NCI-H1105 treated with DMSO at 0.1 percent for 48 hours (cell line): ENCODE data around the gene APOLD1.
"Not testable (repeated sequence)": the region's sequence is repeated elsewhere in the genome, so short reads cannot be mapped to it uniquely, and the experiment has no call there.

Source experiments
- DNase-seq: peaks from one replicate; lab custom pipeline; 2025; lab: John Stamatoyannopoulos, UW

APOLD1 gene

GRCh38 chr12:12784911-12785814 is at the start of gene APOLD1:
TSS of gene APOLD1 (plus strand) at chr12:12785659. CDS start at chr12:12785692, 33 bp downstream.
- DNase-seq, result no peak

GRCh38 chr12:12736759-12737676 is 48.4 kb upstream of the APOLD1 start:
- peak; percentile 45 for DNase-seq

GRCh38 chr12:12738152-12738551 is 47.3 kb upstream of the APOLD1 start:
- DNase-seq, result not testable (repeated sequence)

GRCh38 chr12:12741660-12742059 is 43.8 kb upstream of the APOLD1 start:
- no peak for DNase-seq

GRCh38 chr12:12744546-12745305 is 40.7 kb upstream of the APOLD1 start:
- DNase-seq, result no peak

- no peak for DNase-seq
These were observed 39.8 kb upstream of the APOLD1 start for GRCh38 chr12:12745576-12746211.

- DNase-seq, result no peak
These were observed 38.2 kb upstream of the APOLD1 start for GRCh38 chr12:12747278-12747677.

- no peak for DNase-seq
These were observed 37.4 kb upstream of the APOLD1 start for GRCh38 chr12:12748044-12748443.

GRCh38 chr12:12749433-12749832 is 36.0 kb upstream of the APOLD1 start:
- no peak for DNase-seq

- no peak for DNase-seq
These were observed 29.5 kb upstream of the APOLD1 start for GRCh38 chr12:12755923-12756322.

- DNase-seq, result no peak
These were observed 28.3 kb upstream of the APOLD1 start for GRCh38 chr12:12757121-12757520.

- no peak for DNase-seq
These were observed 26.1 kb upstream of the APOLD1 start for GRCh38 chr12:12759234-12759915.

- no peak for DNase-seq
These were observed 20.6 kb upstream of the APOLD1 start for GRCh38 chr12:12764824-12765223.

GRCh38 chr12:12770262-12770661 is 15.2 kb upstream of the APOLD1 start:
- no peak for DNase-seq

- DNase-seq, result no peak
These were observed 10.7 kb upstream of the APOLD1 start for GRCh38 chr12:12774791-12775190.

GRCh38 chr12:12776261-12776660 is 9.2 kb upstream of the APOLD1 start:
- peak; percentile 82 for DNase-seq

- no peak for DNase-seq
These were observed 8.4 kb upstream of the APOLD1 start for GRCh38 chr12:12777092-12777491.

GRCh38 chr12:12779007-12779406 is 6.5 kb upstream of the APOLD1 start:
- no peak for DNase-seq

GRCh38 chr12:12779529-12779928 is 5.9 kb upstream of the APOLD1 start:
- peak; percentile 98 for DNase-seq

- no peak for DNase-seq
These were observed 1.3 kb upstream of the APOLD1 start for GRCh38 chr12:12784116-12784515.

GRCh38 chr12:12786351-12786705 is 869 bp downstream of the APOLD1 start:
- no peak for DNase-seq
